Lower lobe of right lung (tissue), 2 donors: ENCODE measurements around the gene ZNF684. TPM values are rescaled to one million over a fixed set of nuclear protein-coding genes. Genes with fewer than 3 reads are reported as not detected.
"Not testable (repeated sequence)": the region's sequence is repeated elsewhere in the genome, so short reads cannot be mapped to it uniquely, and the experiment has no call there.

Source experiments
- ATAC-seq, 2 donors: fragments of 200-7000 bp; cut with Tn5 transposase; one replicate each; pipeline ENCODE4 v1.9.1; 2020 to 2022; ENCODE audit warnings: mild to moderate bottlenecking in 2 of 2, moderate library complexity in 2 of 2
- DNase-seq: peaks from one replicate; pipeline ENCODE4 v3.0.0-alpha.2; 2020
- H3K27ac ChIP-seq: fragments of 200-600 bp; one replicate; pipeline ENCODE4 v1.8.0; 2022
- H3K27me3 ChIP-seq: fragments of 200-600 bp; one replicate; pipeline ENCODE4 v1.8.0; 2022; ENCODE audit warnings: low read depth
- H3K36me3 ChIP-seq: fragments of 200-600 bp; one replicate; pipeline ENCODE4 v1.8.0; 2022; ENCODE audit warnings: mild to moderate bottlenecking
- H3K4me1 ChIP-seq: fragments of 200-600 bp; one replicate; pipeline ENCODE4 v1.8.0; 2022
- H3K4me3 ChIP-seq: fragments of 200-600 bp; one replicate; pipeline ENCODE4 v1.8.0; 2022; ENCODE audit warnings: mild to moderate bottlenecking
- H3K9me3 ChIP-seq: fragments of 200-600 bp; one replicate; pipeline ENCODE4 v1.8.0; 2022
- intact Hi-C: fragments of 100-400 bp; cut with DNase I; formaldehyde crosslinking; loops from one replicate; pipeline ENCODE4 v1.11.0; 2022
- total RNA-seq: library from RNA; stranded (reverse); fragmentation: NEBNext Ultra II Directional; extraction: Animal tissue kit (Norgen Biotek cat#: 25700); gene quantifications from one replicate; pipeline ENCODE4 v1.2.1, GENCODE V29; 2021
- TF ChIP-seq, protein P1 (sequence below): fragments of 200-600 bp; IDR thresholded peaks from one replicate; pipeline ENCODE4 v1.8.0; 2022; ENCODE audit warnings: antibody characterized with exemption, mild to moderate bottlenecking
- donor health status: DM: no; HTN: yes; CAD: no; lungs with severe emphysema.

The ZNF684 gene
- total RNA-seq, 1 donor from 2014 or later = 3.0 TPM

DNA sequence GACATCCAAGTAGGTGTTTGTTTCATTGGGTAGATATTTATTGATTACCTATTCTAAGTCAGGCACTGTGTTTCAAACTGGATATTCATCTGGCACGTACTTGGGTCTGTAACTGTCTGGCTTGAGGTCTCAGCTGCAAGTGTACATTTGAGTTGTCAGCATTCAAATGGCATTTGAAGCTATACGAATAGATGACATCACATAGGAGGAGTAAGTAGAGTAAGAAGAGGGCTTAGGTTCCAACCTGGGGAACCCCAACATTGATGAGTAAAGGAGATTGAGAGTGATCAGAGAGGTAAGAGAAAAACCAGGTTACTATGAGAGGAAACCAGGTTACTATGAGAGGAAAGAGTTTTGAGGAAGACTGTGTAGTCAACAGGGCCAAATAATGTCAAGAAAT is 30.7 kb downstream of the ZNF684 start:
- Histone ChIP-seq H3K27me3 (no peaks in the 10 kb centered on the region), H3K36me3 (no peaks in the 10 kb centered on the region), H3K27ac (no peak overlapping the region), H3K4me3 (no peak overlapping the region), H3K9me3 (no peaks in the 10 kb centered on the region), H3K4me1 (no peaks in the 10 kb centered on the region)
- DNase-seq (no peak), ATAC-seq (no peak)
- intact Hi-C loops = no loop called here
- TF ChIP-seq, protein P1, sequence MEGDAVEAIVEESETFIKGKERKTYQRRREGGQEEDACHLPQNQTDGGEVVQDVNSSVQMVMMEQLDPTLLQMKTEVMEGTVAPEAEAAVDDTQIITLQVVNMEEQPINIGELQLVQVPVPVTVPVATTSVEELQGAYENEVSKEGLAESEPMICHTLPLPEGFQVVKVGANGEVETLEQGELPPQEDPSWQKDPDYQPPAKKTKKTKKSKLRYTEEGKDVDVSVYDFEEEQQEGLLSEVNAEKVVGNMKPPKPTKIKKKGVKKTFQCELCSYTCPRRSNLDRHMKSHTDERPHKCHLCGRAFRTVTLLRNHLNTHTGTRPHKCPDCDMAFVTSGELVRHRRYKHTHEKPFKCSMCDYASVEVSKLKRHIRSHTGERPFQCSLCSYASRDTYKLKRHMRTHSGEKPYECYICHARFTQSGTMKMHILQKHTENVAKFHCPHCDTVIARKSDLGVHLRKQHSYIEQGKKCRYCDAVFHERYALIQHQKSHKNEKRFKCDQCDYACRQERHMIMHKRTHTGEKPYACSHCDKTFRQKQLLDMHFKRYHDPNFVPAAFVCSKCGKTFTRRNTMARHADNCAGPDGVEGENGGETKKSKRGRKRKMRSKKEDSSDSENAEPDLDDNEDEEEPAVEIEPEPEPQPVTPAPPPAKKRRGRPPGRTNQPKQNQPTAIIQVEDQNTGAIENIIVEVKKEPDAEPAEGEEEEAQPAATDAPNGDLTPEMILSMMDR = no peak

DNA sequence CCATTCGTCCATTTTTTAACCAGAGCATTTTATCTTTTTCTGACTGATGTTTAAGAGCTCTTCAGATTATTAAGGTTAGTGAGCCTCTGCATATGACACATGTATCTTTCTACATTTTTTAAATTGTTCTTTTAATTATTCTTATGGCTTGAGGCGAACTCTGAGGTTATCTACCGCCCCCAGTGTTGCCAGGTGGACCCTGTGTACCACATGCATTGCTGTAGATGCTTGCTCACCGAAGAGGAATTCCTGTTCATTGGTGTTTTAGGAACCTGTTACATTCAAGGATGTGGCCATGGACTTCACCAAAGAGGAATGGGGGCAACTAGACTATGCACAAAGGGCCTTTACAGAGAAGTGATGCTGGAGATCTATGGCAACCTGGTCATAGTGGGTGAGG is 31.8 kb downstream of the ZNF684 start:
- DNase-seq = no peak
- TF ChIP-seq, protein P1 = no peak
- Histone ChIP-seq H3K4me3 (no peak overlapping the region), H3K27me3 (no peaks in the 10 kb centered on the region), H3K27ac (no peak overlapping the region), H3K36me3 (no peaks in the 10 kb centered on the region), H3K9me3 (no peaks in the 10 kb centered on the region), H3K4me1 (no peaks in the 10 kb centered on the region)
- ATAC-seq = no peak
- intact Hi-C loops = no loop called here

DNA sequence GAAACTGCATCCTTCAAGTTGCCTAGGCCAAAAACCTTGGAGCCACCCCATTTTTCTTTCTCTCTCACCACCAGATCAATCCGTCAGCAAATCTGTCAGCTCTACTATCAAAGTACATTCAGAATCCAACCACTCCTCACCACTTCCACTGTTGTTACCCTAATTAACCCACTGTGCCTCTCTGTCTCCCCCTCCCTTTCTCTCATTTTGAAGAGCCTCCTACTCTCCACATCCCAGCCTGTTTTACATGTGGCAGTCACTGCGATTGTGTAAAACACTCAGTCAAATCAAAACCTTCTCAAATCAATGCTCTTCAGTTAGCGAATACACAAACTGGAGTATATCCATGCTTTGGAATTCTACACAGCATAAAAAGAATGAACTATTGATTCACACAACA is 33.1 kb downstream of the ZNF684 start:
- H3K27me3 ChIP-seq = no peaks in the 10 kb centered on the region
- no peak overlapping the region for H3K27ac ChIP-seq
- H3K4me3 ChIP-seq = no peak overlapping the region
- no peaks in the 10 kb centered on the region for H3K4me1 ChIP-seq
- DNase-seq = no peak
- no peaks in the 10 kb centered on the region for H3K36me3 ChIP-seq
- intact Hi-C loops = no loop called here
- ATAC-seq = no peak
- TF ChIP-seq, protein P1 = no peak
- no peaks in the 10 kb centered on the region for H3K9me3 ChIP-seq

DNA sequence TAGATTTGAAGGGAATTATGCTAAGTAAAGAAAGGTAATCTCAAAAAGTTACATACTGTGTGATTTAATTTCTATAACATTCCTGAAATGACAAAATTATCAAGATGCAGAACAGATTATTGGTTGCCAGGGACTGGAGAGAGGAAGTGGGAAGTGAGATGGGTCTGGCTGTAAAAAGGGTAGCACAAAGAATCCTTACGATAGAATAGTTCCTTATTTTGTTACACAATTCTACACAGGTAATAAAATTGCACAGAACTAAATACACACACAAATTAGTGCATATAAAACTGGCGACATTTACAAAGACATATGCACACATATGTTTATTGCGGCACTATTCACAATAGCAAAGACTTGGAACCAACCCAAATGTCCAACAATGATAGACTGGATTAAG is 33.5 kb downstream of the ZNF684 start:
- no peaks in the 10 kb centered on the region for H3K9me3 ChIP-seq
- no peaks in the 10 kb centered on the region for H3K27me3 ChIP-seq
- no peak for DNase-seq
- H3K4me1 ChIP-seq = no peaks in the 10 kb centered on the region
- ATAC-seq = no peak
- H3K36me3 ChIP-seq = no peaks in the 10 kb centered on the region
- TF ChIP-seq, protein P1 = no peak
- H3K27ac ChIP-seq = no peak overlapping the region
- intact Hi-C loops = no loop called here
- H3K4me3 ChIP-seq = no peak overlapping the region

DNA sequence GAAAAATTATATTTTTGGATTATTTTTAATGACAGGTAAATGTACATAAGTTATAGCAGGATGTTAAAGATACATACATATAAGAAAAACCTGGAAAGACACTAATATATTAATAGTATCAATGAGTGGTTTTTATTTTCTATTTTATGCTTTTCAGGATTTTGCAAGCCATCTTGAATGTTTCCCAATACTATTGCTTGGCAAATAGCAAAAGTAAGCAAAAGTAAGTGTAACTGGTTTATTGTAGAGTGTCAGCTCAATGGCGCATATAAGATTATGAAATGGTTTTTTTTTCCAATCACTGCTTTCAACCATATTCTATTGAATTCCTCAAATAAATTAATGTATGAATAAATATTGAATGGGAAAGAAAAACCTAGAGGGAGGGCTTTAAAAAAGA is 36.4 kb downstream of the ZNF684 start:
- TF ChIP-seq, protein P1 = no peak
- H3K4me3 ChIP-seq = no peak overlapping the region
- no peaks in the 10 kb centered on the region for H3K36me3 ChIP-seq
- H3K27me3 ChIP-seq = no peaks in the 10 kb centered on the region
- H3K27ac ChIP-seq = no peak overlapping the region
- ATAC-seq (no peak), DNase-seq (no peak)
- H3K9me3 ChIP-seq = no peaks in the 10 kb centered on the region
- H3K4me1 ChIP-seq = no peaks in the 10 kb centered on the region
- intact Hi-C loops = no loop called here

DNA sequence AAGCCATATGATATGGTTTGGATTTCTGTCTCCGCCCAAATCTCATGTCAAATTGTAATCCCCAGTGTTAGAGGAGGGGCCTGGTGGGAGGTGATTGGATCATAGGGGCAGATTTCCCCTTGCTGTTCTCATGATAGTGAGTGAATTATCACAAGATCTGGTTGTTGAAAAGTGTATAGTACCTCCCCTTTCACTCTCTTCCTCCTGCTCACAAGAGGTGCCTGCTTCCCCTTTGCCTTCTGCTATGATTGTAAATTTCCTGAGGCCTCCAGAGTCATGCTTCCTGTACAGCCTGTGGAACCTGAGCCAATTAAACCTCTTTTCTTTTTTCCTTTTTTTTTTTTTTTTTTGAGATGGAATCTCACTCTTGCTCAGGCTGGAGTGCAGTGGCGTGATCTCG is 43.4 kb downstream of the ZNF684 start:
- DNase-seq, intact Hi-C loops, H3K27ac ChIP-seq, H3K9me3 ChIP-seq, H3K36me3 ChIP-seq, ATAC-seq, H3K27me3 ChIP-seq, H3K4me3 ChIP-seq, H3K4me1 ChIP-seq: not testable (repeated sequence)
